AG04449 (cell line): ENCODE results near the gene ST6GALNAC4.
"Not testable (repeated sequence)": the region's sequence is repeated elsewhere in the genome, so short reads cannot be mapped to it uniquely, and the experiment has no call there.

Source experiments
- CTCF ChIA-PET: fragments of 350-600 bp; formaldehyde crosslinking; extraction: SDS; loops from one replicate; lab custom pipeline; 2021; ENCODE audit warnings: antibody characterized with exemption; lab: Yijun Ruan, JAX
- POLR2A ChIA-PET: fragments of 400-600, 350-600 bp; formaldehyde crosslinking; extraction: SDS; loops from one replicate; lab custom pipeline; 2020; ENCODE audit warnings: antibody characterized with exemption, inconsistent platforms; lab: Yijun Ruan, JAX
- DNase-seq: peaks from one replicate; pipeline ENCODE4 v3.0.0-alpha.2; 2010; ENCODE audit warnings: low read depth, low spot score
- H3K4me3 ChIP-seq: 2 replicates; pipeline ENCODE4 v1.5.1; 2011; ENCODE audit warnings: low read depth, mild to moderate bottlenecking, control low read depth, low read length
- TF ChIP-seq, protein P1 (sequence below): IDR thresholded peaks from one replicate; pipeline ENCODE4 v1.5.1; 2011; ENCODE audit warnings: mild to moderate bottlenecking, moderate library complexity, low read length, control low read depth, inconsistent platforms; ENCODE audit not compliant: insufficient read depth; ENCODE audit errors: missing control alignments

Gene ST6GALNAC4

DNA sequence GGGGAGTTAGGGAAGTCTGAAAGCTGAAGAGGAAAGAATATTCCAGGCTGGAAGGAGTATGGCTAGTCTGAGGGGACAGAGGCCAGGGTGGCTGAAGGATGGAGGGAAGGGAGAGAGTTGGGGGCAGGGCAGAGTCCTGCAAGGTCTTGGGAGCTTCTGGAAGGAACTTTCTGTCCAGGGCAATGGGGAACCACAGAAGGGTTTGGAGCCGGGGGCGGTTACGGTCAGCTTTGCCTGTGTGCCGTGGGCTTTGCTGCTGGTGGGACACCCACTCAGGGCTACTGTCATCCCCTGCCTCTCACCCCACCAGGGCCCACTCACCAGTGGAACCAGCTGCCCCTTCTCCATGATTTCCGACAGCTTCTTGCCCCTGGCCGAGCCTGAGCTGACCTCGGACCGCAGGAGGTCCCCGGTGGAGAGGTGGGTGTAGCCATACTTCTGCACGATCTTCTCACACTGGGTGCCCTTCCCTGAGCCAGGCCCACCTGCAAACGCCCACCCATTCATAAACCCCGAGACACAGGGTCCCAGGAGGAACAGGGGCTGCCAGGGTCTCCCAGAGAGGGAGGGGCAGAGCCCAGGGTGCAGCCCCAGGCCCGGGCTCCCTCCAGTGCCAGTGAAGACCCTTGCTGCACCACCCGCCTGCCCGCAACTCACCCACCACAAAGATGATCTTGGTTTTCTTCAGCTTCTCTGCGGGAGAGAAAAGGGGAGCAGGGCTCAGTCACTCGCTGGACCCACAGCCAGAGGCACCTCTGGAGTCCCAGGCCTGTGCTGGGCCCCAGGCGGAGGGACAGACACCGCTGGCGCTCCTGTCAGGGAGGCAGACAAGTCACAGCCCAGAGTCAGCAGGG is 44.2 kb downstream of the ST6GALNAC4 start:
- ChIA-PET POLR2A (interaction anchor here (0.7 to 1.4 kb wide), 3 partner anchors 21 to 138 kb away, joined by 3 to 4 read pairs (median 3); partner anchors contain the start of genes FPGS and TOR2A), CTCF (interaction anchor here (0.7 to 8.4 kb wide), 13 partner anchors 9 to 283 kb away, joined by 3 to 128 read pairs (median 5); partner anchors contain the start of genes CDK9, ENG, ST6GALNAC4 and TOR2A)
- no peak for DNase-seq
- TF ChIP-seq, protein P1, sequence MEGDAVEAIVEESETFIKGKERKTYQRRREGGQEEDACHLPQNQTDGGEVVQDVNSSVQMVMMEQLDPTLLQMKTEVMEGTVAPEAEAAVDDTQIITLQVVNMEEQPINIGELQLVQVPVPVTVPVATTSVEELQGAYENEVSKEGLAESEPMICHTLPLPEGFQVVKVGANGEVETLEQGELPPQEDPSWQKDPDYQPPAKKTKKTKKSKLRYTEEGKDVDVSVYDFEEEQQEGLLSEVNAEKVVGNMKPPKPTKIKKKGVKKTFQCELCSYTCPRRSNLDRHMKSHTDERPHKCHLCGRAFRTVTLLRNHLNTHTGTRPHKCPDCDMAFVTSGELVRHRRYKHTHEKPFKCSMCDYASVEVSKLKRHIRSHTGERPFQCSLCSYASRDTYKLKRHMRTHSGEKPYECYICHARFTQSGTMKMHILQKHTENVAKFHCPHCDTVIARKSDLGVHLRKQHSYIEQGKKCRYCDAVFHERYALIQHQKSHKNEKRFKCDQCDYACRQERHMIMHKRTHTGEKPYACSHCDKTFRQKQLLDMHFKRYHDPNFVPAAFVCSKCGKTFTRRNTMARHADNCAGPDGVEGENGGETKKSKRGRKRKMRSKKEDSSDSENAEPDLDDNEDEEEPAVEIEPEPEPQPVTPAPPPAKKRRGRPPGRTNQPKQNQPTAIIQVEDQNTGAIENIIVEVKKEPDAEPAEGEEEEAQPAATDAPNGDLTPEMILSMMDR: no peak
- H3K4me3 ChIP-seq: no peak overlapping the region

- DNase-seq: no peak
- TF ChIP-seq, protein P1: no peak
- no peak overlapping the region for H3K4me3 ChIP-seq
- CTCF ChIA-PET: interaction anchor here (0.6 to 8.4 kb wide), 14 partner anchors 8 to 282 kb away, joined by 3 to 128 read pairs (median 17); partner anchors contain the start of genes CDK9, ENG, ST6GALNAC6 and TOR2A
- POLR2A ChIA-PET: no interaction called here
Measured at GRCh38 chr9:127871531-127871930, 45.3 kb downstream of the ST6GALNAC4 start.

- no peak overlapping the region for H3K4me3 ChIP-seq
- DNase-seq: no peak
- TF ChIP-seq, protein P1: no peak
- CTCF ChIA-PET: interaction anchor here (1.2 to 8.4 kb wide), 21 partner anchors 11 to 282 kb away, joined by 3 to 128 read pairs (median 10); partner anchors contain the start of genes CDK9, ENG, FPGS and ST6GALNAC6
- POLR2A ChIA-PET: no interaction called here
Measured at GRCh38 chr9:127870887-127871286, 46.0 kb downstream of the ST6GALNAC4 start.

DNA sequence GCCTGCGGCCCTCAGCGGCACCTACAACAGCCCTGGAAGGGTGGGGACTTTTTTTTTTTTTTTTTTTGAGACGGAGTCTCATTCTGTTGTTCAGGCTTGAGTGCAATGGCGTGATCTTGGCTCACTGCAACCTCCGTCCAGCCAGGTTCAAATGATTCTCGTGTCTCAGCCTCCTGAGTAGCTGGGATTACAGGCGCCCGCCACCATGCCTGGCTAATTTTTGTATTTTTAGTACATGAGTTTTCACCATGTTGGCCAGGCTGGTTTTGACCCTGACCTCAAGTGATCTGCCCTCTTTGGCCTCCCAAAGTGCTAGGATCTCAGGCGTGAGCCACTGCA is 46.7 kb downstream of the ST6GALNAC4 start:
- not testable (repeated sequence) for H3K4me3 ChIP-seq, DNase-seq
- ChIA-PET POLR2A (interaction anchor here (1.0 to 1.3 kb wide), 2 partner anchors 55 to 135 kb away, joined by 3 to 5 read pairs; partner anchors contain the start of gene TOR2A), CTCF (interaction anchor here (0.8 to 8.4 kb wide), 44 partner anchors 11 to 367 kb away, joined by 3 to 128 read pairs (median 6); partner anchors contain the start of genes CDK9, ENG, FPGS and PTRH1)

- POLR2A ChIA-PET: interaction anchor here (1.0 to 1.3 kb wide), 3 partner anchors 31 to 134 kb away, joined by 3 to 5 read pairs (median 3); partner anchors contain the start of gene TOR2A
- no peak overlapping the region for H3K4me3 ChIP-seq
Measured at GRCh38 chr9:127869310-127870152, 47.3 kb downstream of the ST6GALNAC4 start.

More at GRCh38 chr9:127869310-127870152, 47.3 kb downstream of the ST6GALNAC4 start:
- TF ChIP-seq, protein P1: peak; percentile 96
- DNase-seq: no peak
- CTCF ChIA-PET: interaction anchor here (0.6 to 8.4 kb wide), 53 partner anchors 8 to 366 kb away, joined by 3 to 128 read pairs (median 5); partner anchors contain the start of genes CDK9, ENG, FPGS and PTRH1
